ENCODE measurements around the gene GNAI3.

The GNAI3 gene

GRCh38 chr1:109598655-109599054 is 50.2 kb downstream of the GNAI3 start:
- DNase-seq (ENCODE audit: low read depth) = no peak

DNA sequence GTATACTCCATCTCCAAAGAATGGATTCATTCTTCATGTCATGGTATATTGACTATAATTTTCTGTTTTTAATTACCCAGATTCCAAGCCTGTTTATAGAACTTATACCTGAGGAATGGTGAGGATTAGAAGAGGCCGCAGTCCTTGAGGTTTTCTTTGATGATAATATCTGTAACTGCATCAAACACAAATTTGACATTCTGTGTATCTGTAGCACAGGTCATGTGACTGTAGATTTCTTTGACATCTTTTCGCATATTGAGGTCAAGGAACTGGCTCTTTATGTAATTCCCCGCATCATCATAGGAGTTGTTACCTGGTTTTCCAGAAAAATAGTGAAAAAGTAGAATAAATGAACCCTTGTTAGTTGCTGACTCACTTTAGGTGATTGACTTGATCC is 54.8 kb downstream of the GNAI3 start:
- no peak for DNase-seq (ENCODE audit: low read depth)

GRCh38 chr1:109605381-109605780 is 57.0 kb downstream of the GNAI3 start:
- no peak for DNase-seq (ENCODE audit: low read depth)

GRCh38 chr1:109609881-109610280 is 61.5 kb downstream of the GNAI3 start:
- no peak for DNase-seq (ENCODE audit: low read depth)

DNA sequence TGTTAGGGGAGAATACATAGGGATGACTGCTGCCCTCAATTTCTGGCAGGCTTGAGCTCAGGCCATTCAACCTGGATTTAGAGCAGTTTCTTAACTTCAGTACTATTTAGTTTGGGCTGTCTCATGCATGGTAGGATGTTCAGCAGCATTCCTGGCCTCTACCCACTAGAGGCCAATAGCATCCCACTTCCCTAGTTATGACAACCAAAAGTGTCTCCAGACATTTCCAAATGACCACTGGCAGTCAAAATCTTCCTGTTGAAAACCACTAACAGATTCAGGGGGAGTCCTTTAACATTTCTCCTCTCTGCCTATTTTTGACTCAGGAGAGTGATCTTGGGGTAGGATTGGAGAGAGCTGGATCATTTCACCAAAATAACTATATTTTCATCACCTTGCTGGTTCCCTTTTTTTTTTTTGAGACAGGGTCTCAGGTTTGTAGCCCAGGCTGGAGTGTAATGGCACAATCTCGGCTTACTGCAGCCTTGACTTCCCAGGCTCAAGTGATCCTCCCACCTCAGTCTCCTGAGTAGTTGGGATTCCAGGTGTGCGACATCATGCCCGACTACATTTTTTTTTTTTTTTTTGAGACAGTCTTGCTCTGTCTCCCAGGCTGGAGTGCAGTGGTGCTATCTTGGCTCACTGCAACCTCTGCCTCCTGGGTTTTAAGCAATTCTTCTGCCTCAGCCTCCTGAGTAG is 62.3 kb downstream of the GNAI3 start:
- DNase-seq (ENCODE audit: low read depth) = no peak

DNA sequence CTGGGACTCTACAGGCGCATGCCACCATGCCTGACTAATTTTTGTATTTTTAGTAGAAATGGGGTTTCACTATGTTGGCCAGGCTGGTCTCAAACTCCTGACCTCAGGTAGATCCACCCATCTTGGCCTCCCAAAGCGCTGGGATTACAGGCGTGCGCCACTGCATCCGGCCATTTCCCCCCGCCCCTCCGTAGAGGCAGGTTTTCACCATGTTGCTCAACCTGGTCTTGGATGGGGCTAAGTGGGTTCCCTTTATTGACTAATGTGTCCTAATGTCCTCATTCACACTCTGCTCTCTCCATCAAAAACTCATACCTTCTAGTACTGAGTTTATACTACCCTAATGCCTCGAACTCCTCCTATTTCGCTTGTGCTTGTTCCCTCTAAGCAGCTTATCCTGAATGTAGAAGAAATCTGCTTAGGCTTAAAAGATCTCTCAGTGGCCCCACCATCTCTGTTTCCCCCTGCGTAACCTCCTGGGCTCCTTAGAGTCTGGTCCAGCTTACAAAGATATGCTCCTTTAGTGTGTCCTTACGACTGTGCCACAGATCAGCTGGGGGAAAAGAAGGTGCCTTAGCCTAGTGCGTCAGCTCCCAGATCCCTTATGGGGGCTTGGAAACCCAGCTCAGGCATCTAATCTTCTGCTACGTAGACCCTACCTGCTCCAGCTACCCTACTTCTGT is 63.0 kb downstream of the GNAI3 start:
- DNase-seq (ENCODE audit: low read depth) = no peak

- DNase-seq (ENCODE audit: low read depth) = no peak
Observed at GRCh38 chr1:109613361-109614147, 65.1 kb downstream of the GNAI3 start.

DNA sequence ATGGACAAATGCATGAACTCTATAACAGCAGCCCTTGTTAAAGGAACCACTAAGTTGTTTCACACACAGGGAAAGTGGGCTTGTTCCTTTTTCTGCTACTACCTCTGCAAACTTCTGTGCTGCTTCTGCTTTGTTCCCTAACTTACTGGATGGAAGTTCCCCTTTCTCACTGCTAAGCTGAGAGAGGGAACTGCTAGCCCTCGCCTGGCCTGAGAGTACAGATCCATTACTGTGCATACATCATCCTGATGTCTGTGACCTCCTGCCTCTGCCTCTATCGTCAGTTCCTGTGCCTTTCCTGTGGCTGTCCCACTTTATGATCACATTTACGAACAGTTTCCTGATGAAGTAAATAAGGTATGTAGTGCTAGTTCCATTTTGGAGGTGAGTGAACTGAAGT is 67.5 kb downstream of the GNAI3 start:
- DNase-seq (ENCODE audit: low read depth) = no peak

- DNase-seq (ENCODE audit: low read depth) = no peak
Observed at GRCh38 chr1:109616391-109616790, 68.0 kb downstream of the GNAI3 start.

GRCh38 chr1:109617291-109617801 is 68.9 kb downstream of the GNAI3 start:
- DNase-seq (ENCODE audit: low read depth) = no peak

- DNase-seq (ENCODE audit: low read depth) = no peak
Observed at GRCh38 chr1:109618661-109619575, 70.5 kb downstream of the GNAI3 start.

GRCh38 chr1:109619576-109620400 is 71.4 kb downstream of the GNAI3 start, which contains the start of the genes AMPD2 and GNAT2:
TSS of gene AMPD2 (plus strand) at chr1:109619837. CDS start at chr1:109621176, 1,339 bp downstream.
TSS of gene GNAT2 (minus strand) at chr1:109619616. CDS start at chr1:109612870, 6,746 bp downstream.
- DNase-seq (ENCODE audit: low read depth) = peak; percentile 53

GRCh38 chr1:109620401-109620791 is 72.0 kb downstream of the GNAI3 start:
- DNase-seq (ENCODE audit: low read depth) = no peak

GRCh38 chr1:109620841-109621286 is 72.4 kb downstream of the GNAI3 start:
- DNase-seq (ENCODE audit: low read depth) = peak; percentile 97

DNA sequence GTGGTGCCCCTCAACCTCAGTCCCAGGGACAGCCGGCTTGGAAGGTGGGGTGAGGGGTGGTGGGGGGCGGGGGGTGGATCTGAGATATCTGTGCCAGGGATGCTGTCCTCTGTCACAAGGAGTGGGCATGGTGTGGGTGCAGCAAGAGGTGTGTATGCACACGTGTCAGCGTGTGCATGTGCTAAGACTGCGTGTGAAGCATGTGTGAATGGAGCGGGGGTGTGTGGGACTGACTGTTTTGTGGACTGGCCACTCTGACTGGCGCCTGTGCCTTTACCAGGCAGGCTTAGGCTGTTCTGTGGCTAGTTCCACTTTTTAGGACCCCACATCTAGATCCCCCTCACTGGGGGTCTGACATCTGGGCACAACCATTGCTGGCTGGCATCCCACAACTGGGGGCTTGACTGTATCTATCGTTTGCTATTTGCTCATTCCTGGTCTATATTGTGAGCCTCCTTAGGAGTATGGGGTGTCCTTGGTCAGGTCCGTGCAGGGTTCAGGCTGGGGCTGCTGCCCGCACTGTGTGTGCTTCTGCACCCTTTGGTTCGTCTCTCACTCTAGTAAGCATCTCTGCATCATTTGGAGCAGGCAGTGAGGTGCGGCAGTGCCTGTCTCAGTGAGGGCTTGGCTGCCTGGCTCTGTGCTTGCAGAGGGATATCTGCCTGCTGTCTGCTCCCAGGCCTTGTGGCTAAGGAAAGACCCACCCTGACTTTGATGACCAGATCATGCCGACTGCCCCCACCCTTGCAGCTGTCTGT is 73.1 kb downstream of the GNAI3 start:
- no peak for DNase-seq (ENCODE audit: low read depth)

GRCh38 chr1:109622137-109622892 is 73.9 kb downstream of the GNAI3 start:
- DNase-seq (ENCODE audit: low read depth) = no peak

DNA sequence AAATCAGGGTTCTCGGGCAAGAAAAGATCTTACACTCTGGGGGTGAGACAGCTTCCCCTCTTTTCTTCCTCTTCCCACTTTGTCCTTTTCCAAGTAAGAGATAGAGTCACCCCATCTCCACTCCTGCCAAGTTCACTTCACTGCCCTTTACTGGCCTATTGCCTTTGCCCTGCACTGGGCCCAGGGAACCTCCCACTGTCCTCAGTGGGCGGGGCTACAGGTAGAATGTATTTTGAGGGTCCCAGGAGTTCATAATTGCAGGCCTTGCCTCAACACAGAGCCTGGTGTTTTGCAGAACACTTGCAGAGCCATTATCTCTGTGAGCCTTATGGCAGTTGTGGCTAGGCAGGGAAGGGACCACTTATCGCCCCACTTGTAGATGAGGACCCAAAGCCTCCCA is 74.5 kb downstream of the GNAI3 start:
- no peak for DNase-seq (ENCODE audit: low read depth)

DNA sequence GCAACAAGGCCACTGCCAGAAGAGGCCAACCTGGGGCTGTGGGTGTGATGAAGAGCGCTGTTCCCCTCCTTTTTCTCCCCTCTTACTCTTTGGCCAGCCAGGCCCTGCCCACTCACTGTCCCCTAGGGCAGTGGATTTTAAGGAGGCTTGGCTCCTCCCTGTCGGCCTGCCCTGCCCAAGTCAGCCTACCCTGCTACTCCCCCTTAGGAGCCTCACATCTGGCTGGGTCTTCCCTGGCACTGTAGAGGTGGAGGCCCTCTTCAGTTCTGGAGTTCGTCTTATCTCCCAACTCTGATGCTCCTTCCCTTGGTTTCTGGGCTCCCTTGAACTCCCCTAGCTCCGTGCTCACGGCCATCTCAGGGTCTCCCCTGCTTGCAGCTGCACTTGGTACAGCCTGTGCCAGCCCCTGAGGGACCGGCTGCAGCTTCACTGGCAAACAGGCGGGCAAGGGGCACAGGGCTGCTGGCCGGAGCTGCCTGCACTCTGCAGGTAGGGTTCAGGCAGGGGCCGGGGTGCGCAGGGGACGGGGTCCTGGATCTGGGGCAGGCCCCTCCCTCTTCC is 75.3 kb downstream of the GNAI3 start:
- DNase-seq (ENCODE audit: low read depth) = no peak
